ENCODE results near the gene REPS2.

DNA sequence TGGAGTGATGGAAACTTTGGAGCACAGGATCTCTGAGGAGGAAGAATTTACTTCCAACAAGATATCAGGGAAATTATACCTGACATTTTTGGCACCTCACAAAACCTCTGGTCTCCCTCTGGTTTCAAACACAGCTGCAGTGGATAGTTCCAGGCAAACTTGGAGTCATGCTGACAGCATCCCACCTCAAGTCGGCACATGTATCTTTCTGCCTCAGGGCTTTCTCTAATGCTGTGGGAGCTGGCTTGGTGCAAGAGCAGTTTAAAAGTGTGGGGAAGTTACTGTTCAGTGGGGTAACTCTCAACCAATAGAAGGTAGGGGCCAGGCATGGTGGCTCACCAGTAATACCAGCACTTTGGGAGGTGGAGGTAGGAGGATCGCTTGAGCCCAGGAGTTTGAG, 221.5 kb downstream of the REPS2 start:
- TF ChIP-seq, protein P1, sequence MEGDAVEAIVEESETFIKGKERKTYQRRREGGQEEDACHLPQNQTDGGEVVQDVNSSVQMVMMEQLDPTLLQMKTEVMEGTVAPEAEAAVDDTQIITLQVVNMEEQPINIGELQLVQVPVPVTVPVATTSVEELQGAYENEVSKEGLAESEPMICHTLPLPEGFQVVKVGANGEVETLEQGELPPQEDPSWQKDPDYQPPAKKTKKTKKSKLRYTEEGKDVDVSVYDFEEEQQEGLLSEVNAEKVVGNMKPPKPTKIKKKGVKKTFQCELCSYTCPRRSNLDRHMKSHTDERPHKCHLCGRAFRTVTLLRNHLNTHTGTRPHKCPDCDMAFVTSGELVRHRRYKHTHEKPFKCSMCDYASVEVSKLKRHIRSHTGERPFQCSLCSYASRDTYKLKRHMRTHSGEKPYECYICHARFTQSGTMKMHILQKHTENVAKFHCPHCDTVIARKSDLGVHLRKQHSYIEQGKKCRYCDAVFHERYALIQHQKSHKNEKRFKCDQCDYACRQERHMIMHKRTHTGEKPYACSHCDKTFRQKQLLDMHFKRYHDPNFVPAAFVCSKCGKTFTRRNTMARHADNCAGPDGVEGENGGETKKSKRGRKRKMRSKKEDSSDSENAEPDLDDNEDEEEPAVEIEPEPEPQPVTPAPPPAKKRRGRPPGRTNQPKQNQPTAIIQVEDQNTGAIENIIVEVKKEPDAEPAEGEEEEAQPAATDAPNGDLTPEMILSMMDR (IDR thresholded peaks at IDR 0.05), result no peak
- no peak for TF ChIP-seq POLR2A (IDR thresholded peaks at IDR 0.05)
